DND-41 (cell line): ENCODE results near the gene ABCB8.

Experiments used
- CTCF ChIP-seq: IDR thresholded peaks from 2 replicates; pipeline ENCODE4 v1.5.1; 2012; ENCODE audit warnings: borderline replicate concordance, low read length, moderate library complexity, mild to moderate bottlenecking; ENCODE audit not compliant: poor library complexity, severe bottlenecking; ENCODE audit errors: extremely low read depth
- EZH2 ChIP-seq: IDR thresholded peaks from 3 replicates; pipeline ENCODE4 v1.6.1; 2012; ENCODE audit warnings: borderline replicate concordance, low read depth, mild to moderate bottlenecking, moderate library complexity, low read length, inconsistent platforms; ENCODE audit not compliant: severe bottlenecking

- no peak for TF ChIP-seq CTCF
- TF ChIP-seq EZH2: no peak
These were observed 65.5 kb downstream of the ABCB8 start for GRCh38 chr7:151093748-151094147.
